ENCODE measurements around the gene RASEF.

GRCh38 chr9:83000765-83001164 lies 62.2 kb downstream of the RASEF start:
- no peak for TF ChIP-seq ZSCAN29 (IDR thresholded peaks at IDR 0.05)
- no peak for TF ChIP-seq PRDM15 (CRISPR knock-in tag; IDR thresholded peaks at IDR 0.05)
- TF ChIP-seq RELA (IDR thresholded peaks at IDR 0.05; ENCODE audit: borderline replicate concordance, partially characterized antibody): no peak
